H9 (cell line): ENCODE measurements around the gene CFAP69. TPM values are rescaled to one million over a fixed set of nuclear protein-coding genes. Genes with fewer than 3 reads are reported as not detected.

ENCODE experiments used
- DNase-seq: peaks from one replicate; pipeline ENCODE4 v3.0.0-alpha.2; 2017
- H2AFZ ChIP-seq: one replicate; pipeline ENCODE4 v1.6.1; 2013; ENCODE audit warnings: mild to moderate bottlenecking, low read length, control low read depth, moderate library complexity
- H2AK5ac ChIP-seq: 2 replicates; pipeline ENCODE4 v1.6.1; 2013; ENCODE audit warnings: low read length, control low read depth, mixed read lengths; ENCODE audit not compliant: insufficient read length
- H2BK120ac ChIP-seq: one replicate; pipeline ENCODE4 v1.6.1; 2013; ENCODE audit warnings: low read depth, mild to moderate bottlenecking, low read length, control low read depth, inconsistent platforms; ENCODE audit not compliant: poor library complexity, severe bottlenecking
- H2BK12ac ChIP-seq: 2 replicates; pipeline ENCODE4 v1.6.1; 2013; ENCODE audit warnings: low read length, control low read depth, mixed read lengths, low read depth; ENCODE audit not compliant: insufficient read length
- H2BK15ac ChIP-seq: 2 replicates; pipeline ENCODE4 v1.6.1; 2013; ENCODE audit warnings: low read depth, low read length, control low read depth
- H2BK20ac ChIP-seq: one replicate; pipeline ENCODE4 v1.6.1; 2013; ENCODE audit warnings: low read depth, mild to moderate bottlenecking, low read length, control low read depth, inconsistent platforms; ENCODE audit not compliant: poor library complexity, severe bottlenecking
- H2BK5ac ChIP-seq: 2 replicates; pipeline ENCODE4 v1.6.1; 2013; ENCODE audit warnings: low read length, control low read depth, mixed read lengths; ENCODE audit not compliant: insufficient read length
- H3K14ac ChIP-seq: 2 replicates; pipeline ENCODE4 v1.6.1; 2013; ENCODE audit warnings: low read length, control low read depth; ENCODE audit not compliant: insufficient read depth
- H3K18ac ChIP-seq: 2 replicates; pipeline ENCODE4 v1.6.1; 2013; ENCODE audit warnings: low read depth, mild to moderate bottlenecking, mixed read lengths, low read length, control low read depth; ENCODE audit not compliant: insufficient read length
- H3K23ac ChIP-seq: 2 replicates; pipeline ENCODE4 v1.6.1; 2013; ENCODE audit warnings: low read length, control low read depth, mixed read lengths, low read depth; ENCODE audit not compliant: insufficient read length
- H3K23me2 ChIP-seq: 2 replicates; pipeline ENCODE4 v1.6.1; 2013; ENCODE audit warnings: low read depth, mild to moderate bottlenecking, mixed read lengths, low read length, control low read depth; ENCODE audit not compliant: insufficient read length, poor library complexity, severe bottlenecking
- H3K27ac ChIP-seq: 2 replicates; pipeline ENCODE4 v1.5.1; 2013; ENCODE audit warnings: low read length, control low read depth, mixed read lengths, low read depth; ENCODE audit not compliant: insufficient read length
- H3K27me3 ChIP-seq: 2 replicates; pipeline ENCODE4 v1.6.1; 2013; ENCODE audit warnings: low read length, control low read depth, inconsistent platforms; ENCODE audit not compliant: insufficient read depth
- H3K4ac ChIP-seq: 2 replicates; pipeline ENCODE4 v1.6.1; 2013; ENCODE audit warnings: low read depth, mild to moderate bottlenecking, control low read depth, inconsistent platforms, low read length, moderate library complexity
- H3K4me1 ChIP-seq: 2 replicates; pipeline ENCODE4 v1.6.1; 2013; ENCODE audit warnings: low read length, control low read depth, inconsistent platforms; ENCODE audit not compliant: insufficient read depth
- H3K4me2 ChIP-seq: 2 replicates; pipeline ENCODE4 v1.6.1; 2013; ENCODE audit warnings: low read length, control low read depth, mixed read lengths; ENCODE audit not compliant: insufficient read length, insufficient read depth
- H3K56ac ChIP-seq: 2 replicates; pipeline ENCODE4 v1.6.1; 2013; ENCODE audit warnings: low read depth, mild to moderate bottlenecking, mixed read lengths, low read length, control low read depth; ENCODE audit not compliant: insufficient read length
- H3K79me1 ChIP-seq: 2 replicates; pipeline ENCODE4 v1.6.1; 2013; ENCODE audit warnings: low read depth, mild to moderate bottlenecking, moderate library complexity, low read length, control low read depth, inconsistent platforms; ENCODE audit not compliant: insufficient read depth, poor library complexity, severe bottlenecking
- H3K79me2 ChIP-seq: 2 replicates; pipeline ENCODE4 v1.6.1; 2013; ENCODE audit warnings: low read length, control low read depth, inconsistent platforms; ENCODE audit not compliant: insufficient read depth
- H3K9ac ChIP-seq: 2 replicates; pipeline ENCODE4 v1.6.1; 2013; ENCODE audit warnings: low read length, control low read depth, mixed read lengths; ENCODE audit not compliant: insufficient read length; ENCODE audit errors: extremely low read depth
- H3K9me3 ChIP-seq: one replicate; pipeline ENCODE4 v1.6.1; 2013; ENCODE audit warnings: low read depth, low read length, inconsistent platforms; ENCODE audit not compliant: control insufficient read depth
- H3T11ph ChIP-seq: one replicate; pipeline ENCODE4 v1.6.1; 2013; ENCODE audit warnings: mild to moderate bottlenecking, low read length, control low read depth, inconsistent platforms
- H4K20me1 ChIP-seq: one replicate; pipeline ENCODE4 v1.6.1; 2013; ENCODE audit not compliant: control insufficient read depth, insufficient read length, insufficient read depth
- H4K5ac ChIP-seq: 2 replicates; pipeline ENCODE4 v1.6.1; 2013; ENCODE audit warnings: low read depth, mild to moderate bottlenecking, mixed read lengths, low read length, control low read depth; ENCODE audit not compliant: insufficient read length
- H4K8ac ChIP-seq: replicated peaks from 2 replicates; pipeline ENCODE4 v1.6.1; 2013; ENCODE audit warnings: low read length, control low read depth, mixed read lengths, low read depth; ENCODE audit not compliant: insufficient read length
- H4K91ac ChIP-seq: 2 replicates; pipeline ENCODE4 v1.6.1; 2013; ENCODE audit warnings: low read depth, mild to moderate bottlenecking, moderate library complexity, mixed read lengths, low read length, control low read depth; ENCODE audit not compliant: insufficient read length
- H3K27ac Mint-ChIP-seq, 3 experiments: 2 replicates in 2 of 3; 3 replicates in 1 of 3; pipeline ENCODE4 v1.8.0; 2020 to 2021; ENCODE audit warnings: mixed read lengths in 3 of 3, mild to moderate bottlenecking in 1 of 3, moderate library complexity in 1 of 3
- H3K27me3 Mint-ChIP-seq: 2 replicates; pipeline ENCODE4 v1.8.0; 2021; ENCODE audit warnings: low read depth, mild to moderate bottlenecking, moderate library complexity, mixed read lengths
- H3K36me3 Mint-ChIP-seq, 3 experiments: 2 replicates in 2 of 3; 3 replicates in 1 of 3; pipeline ENCODE4 v1.8.0; 2020 to 2021; ENCODE audit warnings: low read depth in 3 of 3, mixed read lengths in 3 of 3; ENCODE audit not compliant: insufficient read depth in 1 of 3
- H3K4me1 Mint-ChIP-seq, 2 experiments: 2 replicates each; pipeline ENCODE4 v1.8.0; 2020; ENCODE audit warnings: mixed read lengths in 2 of 2
- H3K4me3 Mint-ChIP-seq, 2 experiments: 2 replicates in 1 of 2; 3 replicates in 1 of 2; pipeline ENCODE4 v1.8.0; 2020 to 2021; ENCODE audit warnings: mild to moderate bottlenecking in 2 of 2, mixed read lengths in 2 of 2, moderate library complexity in 1 of 2
- H3K9me3 Mint-ChIP-seq, 2 experiments: 2 replicates in 1 of 2; 3 replicates in 1 of 2; pipeline ENCODE4 v1.8.0; 2020; ENCODE audit warnings: mild to moderate bottlenecking in 2 of 2, mixed read lengths in 2 of 2, moderate library complexity in 1 of 2
- CTCF ChIP-seq: fragments of 200-600 bp; sonication (generic); conservative IDR thresholded peaks from 3 replicates; pipeline ENCODE4 v1.8.0; 2021; ENCODE audit warnings: antibody characterized with exemption, mild to moderate bottlenecking
- total RNA-seq: library from RNA; stranded (reverse); gene quantifications from 2 replicates; pipeline ENCODE4 v1.2.1, GENCODE V29; 2021

CFAP69 gene
- total RNA-seq, 1 experiment from 2014 or later, result 2.9 TPM

- H3K79me2 ChIP-seq, result peaks cover 2% of the 10 kb centered on the region; the same call in 1 of the 2 replicates
- no peaks in the 10 kb centered on the region for H3K9me3 ChIP-seq
- H2BK120ac ChIP-seq, result no peak overlapping the region
- no peak overlapping the region for H3K23ac ChIP-seq
- no peak overlapping the region for H4K5ac ChIP-seq
- no peak for TF ChIP-seq CTCF
- H3K4ac ChIP-seq, result no peak overlapping the region
- no peaks in the 10 kb centered on the region for H3K9me3 Mint-ChIP-seq
- no peak overlapping the region for H3K9ac ChIP-seq
- no peak overlapping the region for H2AK5ac ChIP-seq
- H2BK12ac ChIP-seq, result no peak overlapping the region
- no peaks in the 10 kb centered on the region for H3K4me1 ChIP-seq
- no peak overlapping the region for H3K27ac Mint-ChIP-seq
- H3T11ph ChIP-seq, result no peak overlapping the region
- no peak overlapping the region for H3K14ac ChIP-seq
- H2AFZ ChIP-seq, result no peak overlapping the region
- H3K4me2 ChIP-seq, result no peak overlapping the region
- no peak for DNase-seq
- H4K20me1 ChIP-seq, result no peaks in the 10 kb centered on the region
- no peak overlapping the region for H2BK20ac ChIP-seq
- H3K23me2 ChIP-seq, result no peaks in the 10 kb centered on the region
- no peak overlapping the region for H4K91ac ChIP-seq
- H4K8ac ChIP-seq, result no peak overlapping the region
- H3K27ac ChIP-seq, result no peak overlapping the region
- H3K56ac ChIP-seq, result no peak overlapping the region
- no peaks in the 10 kb centered on the region for H3K27me3 ChIP-seq
- no peak overlapping the region for H3K4me3 Mint-ChIP-seq
- H3K36me3 Mint-ChIP-seq, result peaks cover 9 to 18% (median 13%) of the 10 kb centered on the region in 3 experiments; a peak in 6 of 7 replicates
- H3K79me1 ChIP-seq, result no peaks in the 10 kb centered on the region
- H3K27me3 Mint-ChIP-seq, result no peaks in the 10 kb centered on the region
- H3K18ac ChIP-seq, result no peak overlapping the region
- no peak overlapping the region for H2BK5ac ChIP-seq
- H3K4me1 Mint-ChIP-seq, result 0 out of 4 replicates have a peak, but pooled peaks cover 0 to 4% of the 10 kb centered on the region in 2 experiments
- H2BK15ac ChIP-seq, result no peak overlapping the region
These were observed 107.0 kb downstream of the CFAP69 start for GRCh38 chr7:90351987-90352386.

Other genes starting within 250 kb of the CFAP69 start
- gene STEAP1, start 90.7 kb upstream of the CFAP69 start, total RNA-seq, result 3.7 and 4.1 TPM in 2 replicates
- 6.6 and 6.7 TPM in 2 replicates for gene STEAP2, start 33.4 kb upstream of the CFAP69 start, total RNA-seq
- gene FAM237B, start 76.1 kb downstream of the CFAP69 start, total RNA-seq, result not detected in 2 replicates
- gene GTPBP10, start 101.5 kb downstream of the CFAP69 start, total RNA-seq, result 20.3 and 23.3 TPM in 2 replicates
- 40.1 and 42.9 TPM in 2 replicates for gene CLDN12, start 158.3 kb downstream of the CFAP69 start, total RNA-seq
- not detected in 2 replicates for gene PTTG1IP2, start 224.5 kb downstream of the CFAP69 start, total RNA-seq